H4 (cell line): ENCODE measurements around the gene CCNY. TPM values are rescaled to one million over a fixed set of nuclear protein-coding genes. Genes with fewer than 3 reads are reported as not detected.

Experiments
- total RNA-seq: library from RNA; depleted of rRNA; stranded (reverse); fragments of >200 nt; shearing (Covaris generic); gene quantifications from 2 replicates; pipeline ENCODE4 v1.2.3, GENCODE V29; 2014; rRNA removed

The CCNY gene
- total RNA-seq, 1 experiment from 2014 or later = 37.6 TPM

Other genes with a start within 250 kb of the CCNY start
- 9.4 and 17.3 TPM in 2 replicates for gene CUL2, start 246.2 kb upstream of the CCNY start, total RNA-seq
- 45.6 and 48.0 TPM in 2 replicates for gene CREM, start 209.7 kb upstream of the CCNY start, total RNA-seq